ENCODE results near the gene PPFIA4. TPM values are rescaled to one million over a fixed set of nuclear protein-coding genes. Genes with fewer than 3 reads are reported as not detected.

PPFIA4 gene
- total and polyA plus RNA-seq, 2 of the 4 experiments (the other 2 are of a cell fraction): 5.4 to 13.7 TPM

DNA sequence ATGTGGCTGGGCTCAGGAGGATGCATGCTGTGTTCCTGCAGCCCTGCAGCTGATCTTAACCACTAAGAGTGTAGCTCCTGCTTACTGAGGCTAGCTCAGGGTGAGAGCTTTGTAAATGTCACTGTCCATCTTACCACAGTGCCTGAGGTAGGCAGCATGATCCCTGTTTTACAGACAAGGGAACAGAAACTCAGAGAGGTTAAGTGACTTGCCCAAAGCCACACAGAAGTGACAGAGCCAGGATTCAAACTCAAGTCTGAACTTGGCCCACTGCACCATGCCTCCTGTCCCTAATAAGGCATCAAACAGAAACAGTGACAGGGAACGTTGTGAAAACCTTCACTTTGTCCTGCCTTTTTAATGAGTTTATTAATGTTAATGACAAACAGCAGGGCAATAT lies 27.9 kb downstream of the PPFIA4 start:
- Histone ChIP-seq H3K27ac (ENCODE audit: insufficient read depth, low read length) (no peak overlapping the region), H3K27me3 (ENCODE audit: control insufficient read depth, insufficient read depth, low read length) (peaks cover 3% of the 10 kb centered on the region; the same call in 1 of the 2 replicates), H4K8ac (ENCODE audit: low read depth in 2 of 2, low read length in 2 of 2) (no peak overlapping the region), H3K9ac (ENCODE audit: low read depth, low read length) (no peak overlapping the region), H4K91ac (ENCODE audit: insufficient read depth, low read depth, low read length) (no peak overlapping the region), H2BK5ac (ENCODE audit: low read depth, low read length, poor library complexity, severe bottlenecking) (no peak overlapping the region), H2AK9ac (replicated peaks; ENCODE audit: low read depth, low read length, poor library complexity) (no peak overlapping the region), H3K9me1 (ENCODE audit: insufficient read depth, low read length) (no peaks in the 10 kb centered on the region), H3K4me3 (ENCODE audit: insufficient read depth, low read depth, low read length) (no peak overlapping the region), H2BK120ac (ENCODE audit: low read depth, low read length) (no peak overlapping the region), H3K4me1 (ENCODE audit: control insufficient read depth, insufficient read depth, low read length) (peaks cover 3% of the 10 kb centered on the region; the same call in 1 of the 2 replicates), H4K5ac (ENCODE audit: low read depth, low read length) (no peak overlapping the region), H3K9me3 (ENCODE audit: control insufficient read depth, insufficient read depth, low read length) (no peaks in the 10 kb centered on the region), H3K79me1 (ENCODE audit: low read depth in 1 of 2, low read length in 2 of 2) (no peaks in the 10 kb centered on the region), H3K4ac (ENCODE audit: low read depth, low read length) (no peak overlapping the region), H3K56ac (ENCODE audit: extremely low read depth, insufficient read depth, low read length) (no peak overlapping the region), H3K4me2 (ENCODE audit: low read depth, low read length) (no peak overlapping the region), H3K36me3 (ENCODE audit: control insufficient read depth, insufficient read depth, low read length) (peaks cover 19% of the 10 kb centered on the region), H3K18ac (ENCODE audit: low read depth, low read length) (no peak overlapping the region), H4K20me1 (ENCODE audit: insufficient read depth, low read length) (no peaks in the 10 kb centered on the region), H2AFZ (replicated peaks; ENCODE audit: low read length, poor library complexity) (no peak overlapping the region), H2AK5ac (ENCODE audit: low read depth, low read length) (no peak overlapping the region), H2BK20ac (ENCODE audit: low read depth, low read length) (no peak overlapping the region), H3K23ac (ENCODE audit: low read depth, low read length) (no peak overlapping the region), H3K14ac (replicated peaks; ENCODE audit: low read depth, low read length) (no peak overlapping the region), H2BK15ac (ENCODE audit: low read depth, low read length) (no peak overlapping the region)
- DNase-seq (no peak), ATAC-seq (ENCODE audit: low read depth) (no peak)
- TF ChIP-seq CHD1 (IDR thresholded peaks at IDR 0.05; ENCODE audit: low read depth, low read length): no peak
- no peak for TF ChIP-seq POLR2A (IDR thresholded peaks at IDR 0.05; ENCODE audit: low read depth, low read length)
- TF ChIP-seq RAD21 (IDR thresholded peaks at IDR 0.05; ENCODE audit: low read length): no peak
- TF ChIP-seq, protein P1, sequence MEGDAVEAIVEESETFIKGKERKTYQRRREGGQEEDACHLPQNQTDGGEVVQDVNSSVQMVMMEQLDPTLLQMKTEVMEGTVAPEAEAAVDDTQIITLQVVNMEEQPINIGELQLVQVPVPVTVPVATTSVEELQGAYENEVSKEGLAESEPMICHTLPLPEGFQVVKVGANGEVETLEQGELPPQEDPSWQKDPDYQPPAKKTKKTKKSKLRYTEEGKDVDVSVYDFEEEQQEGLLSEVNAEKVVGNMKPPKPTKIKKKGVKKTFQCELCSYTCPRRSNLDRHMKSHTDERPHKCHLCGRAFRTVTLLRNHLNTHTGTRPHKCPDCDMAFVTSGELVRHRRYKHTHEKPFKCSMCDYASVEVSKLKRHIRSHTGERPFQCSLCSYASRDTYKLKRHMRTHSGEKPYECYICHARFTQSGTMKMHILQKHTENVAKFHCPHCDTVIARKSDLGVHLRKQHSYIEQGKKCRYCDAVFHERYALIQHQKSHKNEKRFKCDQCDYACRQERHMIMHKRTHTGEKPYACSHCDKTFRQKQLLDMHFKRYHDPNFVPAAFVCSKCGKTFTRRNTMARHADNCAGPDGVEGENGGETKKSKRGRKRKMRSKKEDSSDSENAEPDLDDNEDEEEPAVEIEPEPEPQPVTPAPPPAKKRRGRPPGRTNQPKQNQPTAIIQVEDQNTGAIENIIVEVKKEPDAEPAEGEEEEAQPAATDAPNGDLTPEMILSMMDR (conservative IDR thresholded peaks at IDR 0.05; ENCODE audit: low read depth, low read length): no peak
- TF ChIP-seq RCOR1 (IDR thresholded peaks at IDR 0.05; ENCODE audit: insufficient replicate concordance, low read length): no peak
- TF ChIP-seq CEBPB (IDR thresholded peaks at IDR 0.05; ENCODE audit: low read depth, low read length): no peak
- TF ChIP-seq MAFK (IDR thresholded peaks at IDR 0.05; ENCODE audit: low read depth, low read length): no peak
- TF ChIP-seq BHLHE40 (IDR thresholded peaks at IDR 0.05; ENCODE audit: low read depth, low read length): no peak
- no peak for TF ChIP-seq MAZ (IDR thresholded peaks at IDR 0.05; ENCODE audit: borderline replicate concordance, low read depth, low read length)
- no peak for TF ChIP-seq FOS (IDR thresholded peaks at IDR 0.05; ENCODE audit: low read depth, low read length)
- TF ChIP-seq, protein P2, sequence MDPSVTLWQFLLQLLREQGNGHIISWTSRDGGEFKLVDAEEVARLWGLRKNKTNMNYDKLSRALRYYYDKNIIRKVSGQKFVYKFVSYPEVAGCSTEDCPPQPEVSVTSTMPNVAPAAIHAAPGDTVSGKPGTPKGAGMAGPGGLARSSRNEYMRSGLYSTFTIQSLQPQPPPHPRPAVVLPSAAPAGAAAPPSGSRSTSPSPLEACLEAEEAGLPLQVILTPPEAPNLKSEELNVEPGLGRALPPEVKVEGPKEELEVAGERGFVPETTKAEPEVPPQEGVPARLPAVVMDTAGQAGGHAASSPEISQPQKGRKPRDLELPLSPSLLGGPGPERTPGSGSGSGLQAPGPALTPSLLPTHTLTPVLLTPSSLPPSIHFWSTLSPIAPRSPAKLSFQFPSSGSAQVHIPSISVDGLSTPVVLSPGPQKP (IDR thresholded peaks at IDR 0.05; ENCODE audit: borderline replicate concordance, low read depth, low read length): no peak
- TF ChIP-seq RFX5 (IDR thresholded peaks at IDR 0.05; ENCODE audit: low read depth, low read length): no peak
- no peak for TF ChIP-seq MXI1 (IDR thresholded peaks at IDR 0.05; ENCODE audit: borderline replicate concordance, low read depth, low read length)
- TF ChIP-seq NFE2L2 (IDR thresholded peaks at IDR 0.05; ENCODE audit: low read depth, low read length): no peak
- TF ChIP-seq, protein P3, sequence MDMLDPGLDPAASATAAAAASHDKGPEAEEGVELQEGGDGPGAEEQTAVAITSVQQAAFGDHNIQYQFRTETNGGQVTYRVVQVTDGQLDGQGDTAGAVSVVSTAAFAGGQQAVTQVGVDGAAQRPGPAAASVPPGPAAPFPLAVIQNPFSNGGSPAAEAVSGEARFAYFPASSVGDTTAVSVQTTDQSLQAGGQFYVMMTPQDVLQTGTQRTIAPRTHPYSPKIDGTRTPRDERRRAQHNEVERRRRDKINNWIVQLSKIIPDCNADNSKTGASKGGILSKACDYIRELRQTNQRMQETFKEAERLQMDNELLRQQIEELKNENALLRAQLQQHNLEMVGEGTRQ (IDR thresholded peaks at IDR 0.05; ENCODE audit: low read depth, low read length): no peak
- POLR2A ChIA-PET (ENCODE audit: unreplicated experiment): no interaction called here
- intact Hi-C loops (cut with micrococcal nuclease): no loop called here
- CTCF ChIA-PET: no interaction called here
- dilution Hi-C loops (cut with HindIII; ENCODE audit: low sequenced_read_pairs, unreplicated experiment): no loop called here
- WGBS, 2 experiments (ENCODE audit: extremely low coverage in 2 of 2, insufficient read length in 1 of 2): no CpG with 5 or more reads among the region's 1 CpG
- BruUV-seq (replicated peaks): no TSS peak
- in situ Hi-C loops (cut with MboI; ENCODE audit: low sequenced_read_pairs): no loop called here
